ENCODE measurements around the gene CFAP20.

CFAP20 gene

GRCh38 chr16:58120234-58120633 lies 8.9 kb downstream of the CFAP20 start:
- no peak for DNase-seq (ENCODE audit: low read depth, low spot score)
- in situ Hi-C loops (cut with HindIII; ENCODE audit: low sequenced_read_pairs) = no loop called here
- no peak overlapping the region for H3K4me3 ChIP-seq (ENCODE audit: low read depth, low read length)
- TF ChIP-seq CTCF (IDR thresholded peaks at IDR 0.05; ENCODE audit: low read depth, low read length) = no peak

- H3K4me3 ChIP-seq (ENCODE audit: low read depth, low read length) = no peak overlapping the region
- in situ Hi-C loops (cut with HindIII; ENCODE audit: low sequenced_read_pairs) = no loop called here
- DNase-seq (ENCODE audit: low read depth, low spot score) = no peak
- no peak for TF ChIP-seq CTCF (IDR thresholded peaks at IDR 0.05; ENCODE audit: low read depth, low read length)
Measured at GRCh38 chr16:58119509-58119845, 9.7 kb downstream of the CFAP20 start.

- H3K4me3 ChIP-seq (ENCODE audit: low read depth, low read length) = no peak overlapping the region
- TF ChIP-seq CTCF (IDR thresholded peaks at IDR 0.05; ENCODE audit: low read depth, low read length) = no peak
- no peak for DNase-seq (ENCODE audit: low read depth, low spot score)
- in situ Hi-C loops (cut with HindIII; ENCODE audit: low sequenced_read_pairs) = no loop called here
Measured at GRCh38 chr16:58118801-58119508, 10.2 kb downstream of the CFAP20 start.

- no peak for TF ChIP-seq CTCF (IDR thresholded peaks at IDR 0.05; ENCODE audit: low read depth, low read length)
- no peak for DNase-seq (ENCODE audit: low read depth, low spot score)
- no peak overlapping the region for H3K4me3 ChIP-seq (ENCODE audit: low read depth, low read length)
- in situ Hi-C loops (cut with HindIII; ENCODE audit: low sequenced_read_pairs) = no loop called here
Measured at GRCh38 chr16:58116529-58116928, 12.7 kb downstream of the CFAP20 start.

GRCh38 chr16:58116081-58116480 lies 13.1 kb downstream of the CFAP20 start:
- no peak for TF ChIP-seq CTCF (IDR thresholded peaks at IDR 0.05; ENCODE audit: low read depth, low read length)
- no peak overlapping the region for H3K4me3 ChIP-seq (ENCODE audit: low read depth, low read length)
- DNase-seq (ENCODE audit: low read depth, low spot score) = no peak
- in situ Hi-C loops (cut with HindIII; ENCODE audit: low sequenced_read_pairs) = no loop called here

GRCh38 chr16:58114827-58115825 lies 14.1 kb downstream of the CFAP20 start:
- no peak overlapping the region for H3K4me3 ChIP-seq (ENCODE audit: low read depth, low read length)
- in situ Hi-C loops (cut with HindIII; ENCODE audit: low sequenced_read_pairs) = no loop called here
- DNase-seq (ENCODE audit: low read depth, low spot score) = peak; percentile 37
- TF ChIP-seq CTCF (IDR thresholded peaks at IDR 0.05; ENCODE audit: low read depth, low read length) = no peak
